Effector CD4-positive, alpha-beta T cell (primary cell): Measurements from ENCODE around the gene SENP8.

Experiments used
- DNase-seq: peaks from one replicate; pipeline ENCODE4 v3.0.0-alpha.2; 2020

SENP8 gene

GRCh38 chr15:72113347-72114031, 4.7 kb upstream of the SENP8 start:
- no peak for DNase-seq

GRCh38 chr15:72116731-72117485, 1.3 kb upstream of the SENP8 start:
- no peak for DNase-seq

GRCh38 chr15:72117486-72118016, 652 bp upstream of the SENP8 start:
- peak; percentile 59 for DNase-seq

DNA sequence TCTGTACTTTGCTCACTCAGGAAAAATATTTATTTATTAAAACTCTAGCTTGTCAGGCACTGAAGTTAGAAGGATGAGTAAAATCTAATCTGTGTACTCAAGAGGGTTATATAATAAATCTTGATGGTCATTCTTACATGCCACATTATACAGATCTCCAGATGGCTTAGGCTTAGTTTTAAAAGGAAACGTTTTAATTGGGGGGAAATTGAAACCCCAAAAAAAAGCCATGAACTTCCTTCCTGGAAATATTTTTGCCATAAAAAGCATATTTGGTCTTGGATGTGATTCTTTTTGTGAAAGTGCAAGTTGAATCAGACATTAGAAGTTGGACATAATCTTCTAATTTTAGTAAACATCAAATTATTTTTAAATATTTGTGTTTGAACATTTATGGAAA, 6.0 kb downstream of the SENP8 start:
- DNase-seq: no peak

- no peak for DNase-seq
Measured at GRCh38 chr15:72127724-72128322, 9.6 kb downstream of the SENP8 start.

DNA sequence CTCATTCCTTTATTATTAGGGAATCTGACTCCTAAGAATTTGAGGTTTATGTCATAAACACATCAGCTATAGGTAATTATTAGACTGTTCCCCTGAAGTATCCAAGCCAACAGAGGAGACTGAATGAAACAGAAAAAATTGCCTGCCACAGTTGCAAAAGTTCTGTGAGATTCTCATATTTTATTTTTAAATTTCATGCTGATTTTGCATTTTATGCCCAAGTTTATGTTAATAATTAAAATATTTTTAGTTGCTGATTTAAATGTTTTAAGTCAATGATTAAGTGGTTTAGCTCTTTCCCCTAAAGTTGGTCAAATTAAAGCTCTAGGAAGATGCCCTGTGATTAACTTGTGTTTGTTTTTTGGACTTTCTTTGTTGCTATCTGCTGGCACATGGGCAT, 10.2 kb downstream of the SENP8 start:
- DNase-seq: no peak

GRCh38 chr15:72130272-72130671, 12.1 kb downstream of the SENP8 start:
- DNase-seq: no peak

DNA sequence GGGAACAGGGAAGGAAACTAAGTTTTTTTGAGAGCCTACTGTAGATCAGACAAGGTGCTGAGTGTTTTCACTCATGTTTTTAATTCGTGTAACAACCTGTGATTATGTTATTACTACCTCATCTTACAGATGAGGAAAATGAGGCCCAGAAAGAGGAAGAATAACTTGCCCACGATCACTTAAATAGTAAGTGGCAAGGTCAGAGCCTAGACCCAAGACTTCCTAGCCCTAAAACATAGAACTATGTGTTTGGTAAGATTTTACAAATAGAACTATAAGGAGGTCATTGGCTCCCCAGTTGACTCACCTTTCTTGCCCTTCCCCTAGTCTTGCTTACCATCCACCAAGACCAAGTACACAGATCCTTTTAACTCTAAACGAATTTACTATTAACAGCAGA, 13.7 kb downstream of the SENP8 start:
- no peak for DNase-seq

DNA sequence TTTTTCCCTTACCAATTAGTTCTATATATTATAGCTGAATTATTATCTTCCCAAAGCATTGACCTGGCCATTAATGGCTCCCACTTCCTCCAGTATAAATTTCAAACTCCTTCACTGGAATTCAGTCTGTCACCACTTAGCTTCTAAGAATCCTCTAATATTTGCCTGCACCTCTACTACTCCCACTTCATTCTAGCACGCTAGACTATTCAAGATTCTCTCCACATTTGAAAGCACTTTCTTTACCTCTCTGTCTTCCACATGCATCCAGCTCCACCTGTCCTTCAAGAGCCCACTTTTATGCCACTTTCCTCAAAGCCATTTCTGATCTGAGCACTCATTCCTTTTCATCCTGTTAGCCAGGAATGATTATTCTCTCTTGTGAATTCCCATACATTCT, 15.0 kb downstream of the SENP8 start:
- DNase-seq: no peak

- no peak for DNase-seq
Measured at GRCh38 chr15:72135719-72136118, 17.5 kb downstream of the SENP8 start.

DNA sequence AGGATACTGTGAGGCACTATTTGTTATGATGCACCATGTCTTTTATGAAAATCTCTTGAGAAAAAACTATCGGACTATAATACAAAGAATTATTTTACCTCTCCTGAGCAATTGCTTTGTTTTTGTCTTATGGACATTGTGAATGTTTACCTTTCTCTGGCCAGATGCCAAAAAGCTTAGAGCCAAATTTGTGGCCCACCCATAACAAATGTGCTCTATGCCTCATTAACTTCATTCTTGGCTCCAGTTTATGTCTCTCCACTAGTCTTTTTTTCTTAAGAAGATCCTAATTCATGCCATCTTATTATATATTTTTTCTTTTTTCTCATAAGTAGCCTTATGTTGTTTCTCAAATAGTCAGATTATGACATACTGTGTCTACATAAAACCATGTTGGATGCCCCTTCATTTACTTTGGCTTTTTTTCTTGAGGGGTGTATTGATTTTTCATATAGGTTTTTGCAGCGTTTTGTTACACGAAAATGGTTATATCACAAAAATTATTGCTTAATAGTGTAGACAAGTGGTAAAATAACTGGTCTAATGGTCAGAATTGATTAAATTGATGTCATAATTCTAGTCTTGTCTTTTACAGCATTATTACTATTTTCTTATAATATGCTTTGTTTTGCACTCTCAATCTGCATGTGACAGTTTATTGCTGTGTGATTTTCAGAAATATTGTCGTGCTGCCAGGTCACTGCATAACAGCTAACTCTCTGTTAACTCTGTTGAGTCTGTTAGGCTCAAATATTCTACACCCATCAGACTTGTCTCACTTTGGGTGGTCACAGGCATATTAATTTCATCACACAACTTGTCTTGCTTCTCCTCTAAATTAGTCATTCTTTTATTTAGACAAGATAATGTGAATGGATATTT, 18.2 kb downstream of the SENP8 start:
- no peak for DNase-seq

DNA sequence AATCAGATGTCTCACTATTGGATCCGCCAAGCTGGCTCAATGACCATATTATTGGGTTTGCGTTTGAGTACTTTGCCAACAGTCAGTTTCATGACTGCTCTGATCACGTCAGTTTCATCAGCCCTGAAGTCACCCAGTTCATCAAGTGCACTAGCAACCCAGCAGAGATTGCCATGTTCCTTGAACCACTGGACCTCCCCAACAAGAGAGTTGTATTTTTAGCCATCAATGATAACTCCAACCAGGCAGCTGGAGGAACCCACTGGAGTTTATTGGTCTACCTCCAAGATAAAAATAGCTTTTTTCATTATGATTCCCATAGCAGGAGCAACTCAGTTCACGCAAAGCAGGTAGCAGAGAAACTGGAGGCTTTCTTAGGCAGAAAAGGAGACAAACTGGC, 21.5 kb downstream of the SENP8 start:
- DNase-seq: no peak

- no peak for DNase-seq
Measured at GRCh38 chr15:72140088-72140487, 21.9 kb downstream of the SENP8 start.

- no peak for DNase-seq
Measured at GRCh38 chr15:72141171-72142084, 23.2 kb downstream of the SENP8 start.

DNA sequence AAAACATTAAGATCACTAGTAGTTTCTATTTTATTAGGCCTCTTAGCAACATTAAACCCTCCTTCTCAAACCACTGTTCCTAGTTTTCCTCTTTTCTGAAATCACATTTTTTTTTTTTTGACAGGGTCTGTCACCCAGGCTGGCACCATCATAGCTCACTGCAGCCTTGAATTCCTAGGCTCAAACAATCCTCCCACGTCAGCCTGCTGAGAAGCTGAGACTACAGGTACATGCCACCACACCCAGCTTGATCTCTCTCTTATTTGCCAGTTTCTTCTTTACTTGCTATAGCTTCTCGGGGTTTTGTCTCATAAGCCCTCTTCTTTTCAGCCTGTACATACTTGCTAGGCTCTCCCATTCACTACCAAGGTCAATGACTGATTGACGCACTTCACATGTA, 28.0 kb downstream of the SENP8 start:
- DNase-seq: no peak

- DNase-seq: no peak
Measured at GRCh38 chr15:72146934-72147333, 28.7 kb downstream of the SENP8 start.

DNA sequence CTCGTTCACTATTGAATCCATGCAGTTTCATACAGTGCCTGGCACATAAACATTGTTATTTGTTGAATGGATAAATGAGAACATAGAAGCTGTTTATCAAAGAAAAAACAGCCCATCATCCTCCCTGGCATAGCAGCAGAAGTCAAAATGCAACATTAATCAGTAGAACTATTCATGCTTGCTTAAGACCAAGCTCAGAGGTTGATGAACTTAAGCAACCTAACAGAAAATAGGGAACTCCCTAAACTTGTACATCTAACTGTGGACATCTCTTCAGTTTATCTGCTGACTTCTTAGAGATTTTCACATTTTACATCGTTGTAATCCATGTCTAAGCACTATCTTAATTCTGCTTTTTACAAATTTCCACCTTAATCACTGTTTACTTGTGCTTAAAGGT, 29.2 kb downstream of the SENP8 start:
- no peak for DNase-seq

DNA sequence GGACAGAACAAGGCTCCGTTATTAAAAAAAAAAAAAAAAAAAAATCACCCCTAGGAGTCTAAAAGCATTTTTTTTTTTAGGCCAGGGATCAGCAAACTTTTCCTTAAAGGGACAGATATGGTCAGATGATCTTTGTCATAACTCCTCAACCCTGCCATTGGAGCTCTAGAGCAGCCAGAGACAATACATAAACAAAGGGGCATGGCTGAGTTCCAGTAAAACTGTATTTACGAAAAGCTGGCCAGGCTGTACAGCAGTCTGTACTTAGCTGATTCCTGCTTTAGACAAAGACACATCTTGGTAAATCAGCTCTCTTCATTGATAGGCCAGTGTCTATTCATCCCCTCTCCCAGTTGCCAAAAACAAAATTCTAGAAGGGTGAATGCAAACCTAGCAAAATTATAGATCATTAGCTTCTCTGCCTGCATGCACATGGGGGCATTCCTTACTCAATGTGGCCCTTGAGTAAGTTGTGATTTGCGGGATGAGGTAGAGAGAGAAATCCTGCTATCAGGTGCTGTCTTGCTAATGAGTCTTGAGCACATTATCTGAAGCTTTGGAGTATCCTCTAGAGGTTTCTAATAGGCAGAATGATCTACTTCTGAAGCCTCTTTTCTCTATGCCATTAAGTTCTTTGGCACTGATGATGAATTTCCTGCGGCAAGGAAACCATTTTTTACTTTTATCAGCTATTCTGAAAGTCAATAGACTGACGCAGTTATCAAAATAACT, 35.2 kb downstream of the SENP8 start:
- no peak for DNase-seq

DNA sequence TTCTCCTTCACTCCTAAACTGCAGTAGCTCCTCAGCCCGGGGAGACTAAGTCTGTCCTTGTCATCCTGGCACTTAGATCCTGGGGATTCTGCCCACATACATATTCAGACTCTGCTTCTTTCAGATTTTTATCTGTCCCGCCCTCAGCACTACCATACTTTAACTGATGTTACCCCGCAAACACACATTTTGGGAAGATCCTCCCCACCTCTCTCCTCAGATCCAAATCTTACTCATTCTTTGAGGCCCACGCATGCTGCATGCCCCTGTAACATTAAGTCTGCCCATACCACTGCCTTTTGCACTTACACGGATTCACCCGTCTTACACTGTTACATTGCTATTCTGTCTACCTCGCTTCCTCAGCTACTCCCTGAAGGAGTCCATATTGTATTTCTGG, 36.1 kb downstream of the SENP8 start:
- DNase-seq: no peak

DNA sequence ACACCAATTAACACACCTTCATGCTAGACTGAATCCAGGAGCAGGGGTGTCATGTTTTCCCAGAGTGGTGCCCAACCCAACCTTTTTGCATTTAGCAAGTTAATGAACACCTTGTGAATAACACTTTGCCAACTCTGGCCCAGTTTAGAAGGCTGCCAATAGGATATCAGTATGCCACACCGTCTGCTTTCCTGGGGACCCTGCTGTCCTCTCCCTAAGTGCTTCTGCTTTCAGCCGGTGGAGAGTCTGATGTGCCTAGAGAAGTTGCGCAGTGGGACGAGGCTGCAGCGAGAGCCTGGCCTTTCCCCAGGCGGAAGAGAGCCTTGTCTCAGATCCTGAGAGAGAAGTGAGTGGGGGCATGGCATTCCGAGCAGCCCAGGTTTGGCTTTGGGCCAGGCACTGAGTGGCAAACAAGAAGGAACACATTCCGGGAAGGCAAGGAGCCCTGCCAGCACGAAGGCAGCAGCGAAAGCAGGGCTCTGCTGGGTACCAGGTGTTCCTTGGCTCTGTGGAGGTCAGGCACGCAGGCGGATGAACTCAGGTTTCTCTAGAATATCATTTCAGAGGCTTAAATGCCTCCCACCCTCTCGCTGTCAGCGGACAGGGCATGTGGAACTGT, 36.9 kb downstream of the SENP8 start:
- no peak for DNase-seq
